OCI-LY3 (cell line): ENCODE data around the gene PNLIPRP1.

Experiments
- H2AFZ ChIP-seq: fragments of 200-600, 300-600 bp; shearing (Covaris generic); 2 replicates; pipeline ENCODE4 v1.6.0; 2014; ENCODE audit warnings: antibody characterized with exemption, low read depth, low read length
- H3K27ac ChIP-seq: fragments of 200-600, 300-600 bp; sonication (generic); 2 replicates; pipeline ENCODE4 v1.5.1; 2014; ENCODE audit warnings: mild to moderate bottlenecking, low read length, moderate library complexity, mixed read lengths
- H3K27me3 ChIP-seq: fragments of 200-600, 300-600 bp; sonication (generic); 2 replicates; pipeline ENCODE4 v1.6.1; 2014; ENCODE audit warnings: low read depth, low read length, mixed read lengths
- H3K36me3 ChIP-seq: fragments of 200-600, 300-600 bp; sonication (generic); replicated peaks from 2 replicates; pipeline ENCODE3; 2014; ENCODE audit warnings: low read depth, low read length, mixed read lengths
- H3K4me1 ChIP-seq: fragments of 300-600, 200-600 bp; sonication (generic); 2 replicates; pipeline ENCODE4 v1.6.1; 2014; ENCODE audit warnings: low read length, mixed read lengths
- H3K4me2 ChIP-seq: fragments of 200-600, 300-600 bp; sonication (generic); 2 replicates; pipeline ENCODE4 v1.6.1; 2014; ENCODE audit warnings: low read length, mixed read lengths
- H3K4me3 ChIP-seq: fragments of 300-600, 200-600 bp; sonication (generic); 2 replicates; pipeline ENCODE4 v1.5.1; 2014; ENCODE audit warnings: antibody characterized with exemption, mild to moderate bottlenecking, low read length, moderate library complexity
- H3K79me2 ChIP-seq: fragments of 300-600, 200-600 bp; shearing (Covaris generic); 2 replicates; pipeline ENCODE4 v1.6.1; 2014; ENCODE audit warnings: mild to moderate bottlenecking, low read length, mixed read lengths
- H3K9ac ChIP-seq: fragments of 300-600, 200-600 bp; shearing (Covaris generic); 2 replicates; pipeline ENCODE4 v1.6.0; 2014; ENCODE audit warnings: mild to moderate bottlenecking, low read length, moderate library complexity
- H3K9me3 ChIP-seq: fragments of 200-600, 300-600 bp; shearing (Covaris generic); 2 replicates; pipeline ENCODE4 v1.6.1; 2014; ENCODE audit warnings: low read length, mixed read lengths; ENCODE audit not compliant: insufficient read depth
- H4K20me1 ChIP-seq: fragments of 200-600, 300-600 bp; sonication (generic); 2 replicates; pipeline ENCODE4 v1.6.1; 2016; ENCODE audit warnings: low read length, mixed read lengths; ENCODE audit not compliant: insufficient read depth
- EZH2phosphoT487 ChIP-seq: fragments of 200-600 bp; shearing (Covaris generic); IDR thresholded peaks from 2 replicates; pipeline ENCODE4 v1.6.1; 2018; ENCODE audit warnings: antibody characterized with exemption, mixed run types, low read depth
- TF ChIP-seq, protein P1 (sequence below): fragments of 200-600, 300-600 bp; sonication (generic); IDR thresholded peaks from 2 replicates; pipeline ENCODE4 v1.5.1; 2014; ENCODE audit warnings: antibody characterized with exemption, low read length, low read depth

The PNLIPRP1 gene

DNA sequence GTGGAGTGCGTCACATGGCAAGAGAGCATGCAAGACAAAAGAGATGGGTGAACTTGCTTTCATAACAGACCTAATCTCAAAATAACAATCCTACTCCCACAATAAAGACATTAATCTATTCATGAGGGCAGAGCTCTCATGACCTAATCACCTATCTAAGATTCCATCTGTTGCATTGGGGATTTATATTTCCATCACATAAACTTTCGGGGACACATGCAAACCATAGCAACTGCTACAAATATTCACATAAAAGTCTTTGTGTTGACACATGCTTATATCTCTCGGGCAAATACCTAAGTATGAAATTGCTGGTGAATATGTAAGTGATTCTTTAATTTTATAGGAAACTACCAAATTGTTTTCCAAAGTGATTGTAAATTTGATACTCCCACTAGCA lies 16.0 kb upstream of the PNLIPRP1 start:
- Histone ChIP-seq H3K4me3 (no peak overlapping the region), H3K27me3 (no peaks in the 10 kb centered on the region), H2AFZ (no peak overlapping the region), H3K9me3 (no peaks in the 10 kb centered on the region), H3K4me1 (no peaks in the 10 kb centered on the region), H3K36me3 (no peaks in the 10 kb centered on the region), H3K79me2 (no peaks in the 10 kb centered on the region), H4K20me1 (no peaks in the 10 kb centered on the region), H3K9ac (no peak overlapping the region), H3K27ac (no peak overlapping the region), H3K4me2 (no peak overlapping the region)
- TF ChIP-seq, protein P1, sequence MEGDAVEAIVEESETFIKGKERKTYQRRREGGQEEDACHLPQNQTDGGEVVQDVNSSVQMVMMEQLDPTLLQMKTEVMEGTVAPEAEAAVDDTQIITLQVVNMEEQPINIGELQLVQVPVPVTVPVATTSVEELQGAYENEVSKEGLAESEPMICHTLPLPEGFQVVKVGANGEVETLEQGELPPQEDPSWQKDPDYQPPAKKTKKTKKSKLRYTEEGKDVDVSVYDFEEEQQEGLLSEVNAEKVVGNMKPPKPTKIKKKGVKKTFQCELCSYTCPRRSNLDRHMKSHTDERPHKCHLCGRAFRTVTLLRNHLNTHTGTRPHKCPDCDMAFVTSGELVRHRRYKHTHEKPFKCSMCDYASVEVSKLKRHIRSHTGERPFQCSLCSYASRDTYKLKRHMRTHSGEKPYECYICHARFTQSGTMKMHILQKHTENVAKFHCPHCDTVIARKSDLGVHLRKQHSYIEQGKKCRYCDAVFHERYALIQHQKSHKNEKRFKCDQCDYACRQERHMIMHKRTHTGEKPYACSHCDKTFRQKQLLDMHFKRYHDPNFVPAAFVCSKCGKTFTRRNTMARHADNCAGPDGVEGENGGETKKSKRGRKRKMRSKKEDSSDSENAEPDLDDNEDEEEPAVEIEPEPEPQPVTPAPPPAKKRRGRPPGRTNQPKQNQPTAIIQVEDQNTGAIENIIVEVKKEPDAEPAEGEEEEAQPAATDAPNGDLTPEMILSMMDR = no peak
- TF ChIP-seq EZH2phosphoT487 = no peak

DNA sequence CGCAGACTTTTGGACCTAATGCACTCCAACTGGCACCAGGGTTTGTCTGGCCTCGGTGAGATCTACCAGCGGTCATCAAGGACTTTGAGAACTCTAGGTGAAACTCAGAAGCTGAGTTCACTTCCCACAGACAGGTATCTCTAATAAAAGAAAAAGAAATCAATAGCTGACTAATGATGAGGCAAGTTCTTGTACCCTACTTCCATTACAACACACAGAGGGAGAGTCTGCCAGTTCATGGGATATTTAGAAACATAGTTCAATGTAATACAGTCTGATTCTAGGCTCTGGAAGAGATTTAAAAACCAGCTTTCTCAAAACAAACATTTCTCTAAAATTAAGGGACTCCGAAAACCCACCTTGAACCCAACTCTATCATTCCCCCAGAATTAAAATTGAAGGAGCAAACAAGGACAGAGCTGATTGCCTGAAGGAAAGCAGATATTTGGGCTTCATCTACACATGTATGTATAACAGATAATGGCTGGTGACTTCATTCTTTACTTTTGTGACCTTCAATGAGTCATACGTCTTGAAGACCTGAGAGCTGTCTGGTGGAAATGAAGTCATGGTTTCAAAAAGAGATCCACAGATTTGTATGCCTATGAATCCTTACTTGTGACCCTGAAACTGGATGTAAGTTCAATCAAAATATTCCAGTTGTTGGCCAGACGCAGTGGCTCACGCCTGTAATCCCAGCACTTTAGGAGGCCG lies 2.7 kb upstream of the PNLIPRP1 start:
- H3K9me3 ChIP-seq = no peaks in the 10 kb centered on the region
- H3K36me3 ChIP-seq = no peaks in the 10 kb centered on the region
- H3K4me1 ChIP-seq = no peaks in the 10 kb centered on the region
- no peaks in the 10 kb centered on the region for H3K79me2 ChIP-seq
- H3K27ac ChIP-seq = no peak overlapping the region
- H3K9ac ChIP-seq = no peak overlapping the region
- H3K4me3 ChIP-seq = no peak overlapping the region
- H3K27me3 ChIP-seq = no peaks in the 10 kb centered on the region
- no peak overlapping the region for H3K4me2 ChIP-seq
- TF ChIP-seq EZH2phosphoT487 = no peak
- TF ChIP-seq, protein P1 = no peak
- H4K20me1 ChIP-seq = no peaks in the 10 kb centered on the region
- H2AFZ ChIP-seq = no peak overlapping the region

DNA sequence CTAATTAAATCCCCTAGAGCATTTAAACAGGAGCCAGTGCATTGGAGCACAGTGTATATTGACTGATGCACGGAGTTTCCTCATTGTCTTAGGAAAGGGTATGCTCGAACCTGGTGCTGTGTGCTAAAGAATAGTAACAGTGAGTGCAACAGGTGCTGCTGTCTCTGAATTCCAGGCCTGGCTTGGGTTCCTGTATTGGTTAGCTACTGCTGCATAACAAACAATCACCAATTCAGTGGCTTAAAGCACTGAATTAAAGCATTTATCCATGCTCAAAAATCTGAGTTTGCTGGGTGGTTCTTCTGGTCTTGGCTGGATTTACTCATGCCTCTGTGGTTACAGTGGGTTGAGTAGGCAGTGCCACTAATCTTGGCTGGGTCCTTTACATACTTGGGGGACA lies 1.8 kb upstream of the PNLIPRP1 start:
- H3K4me1 ChIP-seq = no peaks in the 10 kb centered on the region
- no peaks in the 10 kb centered on the region for H3K9me3 ChIP-seq
- H3K4me2 ChIP-seq = no peak overlapping the region
- H3K4me3 ChIP-seq = no peak overlapping the region
- no peak overlapping the region for H3K27ac ChIP-seq
- no peaks in the 10 kb centered on the region for H3K79me2 ChIP-seq
- no peaks in the 10 kb centered on the region for H3K27me3 ChIP-seq
- no peak for TF ChIP-seq EZH2phosphoT487
- TF ChIP-seq, protein P1 = no peak
- no peaks in the 10 kb centered on the region for H3K36me3 ChIP-seq
- no peaks in the 10 kb centered on the region for H4K20me1 ChIP-seq
- H3K9ac ChIP-seq = no peak overlapping the region
- H2AFZ ChIP-seq = no peak overlapping the region

DNA sequence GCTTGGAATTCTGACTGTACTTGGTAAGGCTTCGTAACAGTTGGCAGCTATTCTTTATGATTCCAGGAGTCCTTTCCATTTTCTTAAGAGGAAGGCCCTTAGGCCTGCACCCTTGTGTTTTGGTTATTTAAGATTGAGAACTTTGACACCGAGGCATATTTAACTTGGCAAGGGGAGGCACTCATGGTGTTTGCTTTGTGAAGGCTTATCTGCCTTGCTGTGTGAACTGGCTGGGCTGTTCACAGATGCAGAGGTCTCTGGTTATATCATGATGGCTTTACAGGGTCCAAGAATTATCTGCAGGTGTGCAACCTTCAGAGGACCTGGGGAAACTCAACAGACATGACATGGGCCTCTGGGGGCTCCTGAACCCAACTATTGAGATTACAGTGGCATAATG lies 833 bp upstream of the PNLIPRP1 start:
- no peak overlapping the region for H3K27ac ChIP-seq
- H3K27me3 ChIP-seq = no peaks in the 10 kb centered on the region
- no peaks in the 10 kb centered on the region for H3K79me2 ChIP-seq
- no peaks in the 10 kb centered on the region for H3K4me1 ChIP-seq
- no peak for TF ChIP-seq EZH2phosphoT487
- TF ChIP-seq, protein P1 = no peak
- H3K9ac ChIP-seq = no peak overlapping the region
- no peak overlapping the region for H3K4me3 ChIP-seq
- no peak overlapping the region for H3K4me2 ChIP-seq
- H4K20me1 ChIP-seq = no peaks in the 10 kb centered on the region
- no peaks in the 10 kb centered on the region for H3K36me3 ChIP-seq
- H3K9me3 ChIP-seq = no peaks in the 10 kb centered on the region
- H2AFZ ChIP-seq = no peak overlapping the region
